ENCODE data around the gene COMMD1.

COMMD1 gene

DNA sequence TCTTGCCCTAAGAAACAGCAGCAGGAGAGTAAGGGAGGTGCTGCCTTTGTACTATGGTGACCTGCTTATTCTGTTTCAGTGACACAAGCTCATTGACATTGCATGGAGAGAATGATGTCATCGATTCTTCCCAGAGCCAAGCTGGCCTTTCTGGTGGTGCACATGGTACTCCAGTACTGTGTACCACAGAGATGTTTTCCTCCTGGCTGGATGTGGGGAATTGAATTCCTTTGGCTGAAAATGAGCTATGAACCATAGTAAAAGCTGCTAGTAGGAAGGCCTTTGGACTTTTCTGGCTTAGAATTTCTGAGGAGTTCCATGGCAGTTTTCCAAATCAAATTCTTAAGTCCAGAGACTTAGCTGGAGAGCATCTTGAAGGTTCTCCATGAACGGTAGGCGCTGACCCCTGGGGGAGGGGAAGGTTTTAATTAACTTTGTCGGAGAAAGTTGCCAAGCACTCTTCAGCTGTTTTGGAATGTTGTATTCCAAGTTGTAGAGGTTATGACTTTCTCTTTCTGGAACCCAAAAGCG lies 273.3 kb downstream of the COMMD1 start:
- DNase-seq (ENCODE audit: low read depth in 2 of 2), result no peak

DNA sequence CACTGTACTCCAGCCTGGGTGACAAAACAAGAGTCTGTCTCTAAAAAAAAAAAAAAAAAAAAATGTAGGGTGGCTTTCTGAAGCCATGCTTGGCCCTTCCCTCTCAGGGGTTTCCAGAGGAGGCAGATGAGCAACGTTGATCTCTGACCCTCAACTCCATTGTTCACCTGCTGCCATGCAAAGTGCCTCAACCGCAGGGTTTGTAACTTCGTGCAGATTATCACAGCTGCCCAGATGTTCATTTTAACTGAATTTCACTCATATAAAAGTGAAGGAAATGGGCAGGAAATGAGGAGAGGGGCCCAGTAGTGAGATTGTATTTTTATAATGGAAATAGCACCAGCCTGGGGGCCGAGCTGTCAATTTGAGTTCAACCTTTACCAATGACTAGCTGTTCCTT lies 275.5 kb downstream of the COMMD1 start:
- DNase-seq (ENCODE audit: low read depth in 2 of 2), result no peak

DNA sequence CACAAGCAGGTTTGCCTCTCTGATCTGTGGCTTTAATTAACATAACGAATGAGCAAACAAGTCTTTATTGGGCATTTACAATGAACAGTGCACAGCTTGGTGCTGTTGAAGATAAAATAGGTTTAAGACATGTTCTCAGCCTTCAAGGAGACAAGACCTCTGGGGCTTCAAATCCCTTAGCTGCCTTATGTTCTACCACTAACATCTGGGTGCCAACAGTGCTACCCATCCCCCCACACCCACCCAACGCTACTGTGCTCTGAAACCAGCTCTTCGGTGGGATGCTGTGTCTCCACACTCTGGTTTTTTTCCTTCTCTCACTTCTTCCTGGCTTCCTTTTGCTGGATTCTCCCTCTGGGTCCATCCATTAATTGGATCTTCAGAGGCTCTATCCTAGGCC lies 276.4 kb downstream of the COMMD1 start:
- no peak for DNase-seq (ENCODE audit: low read depth in 2 of 2)

DNA sequence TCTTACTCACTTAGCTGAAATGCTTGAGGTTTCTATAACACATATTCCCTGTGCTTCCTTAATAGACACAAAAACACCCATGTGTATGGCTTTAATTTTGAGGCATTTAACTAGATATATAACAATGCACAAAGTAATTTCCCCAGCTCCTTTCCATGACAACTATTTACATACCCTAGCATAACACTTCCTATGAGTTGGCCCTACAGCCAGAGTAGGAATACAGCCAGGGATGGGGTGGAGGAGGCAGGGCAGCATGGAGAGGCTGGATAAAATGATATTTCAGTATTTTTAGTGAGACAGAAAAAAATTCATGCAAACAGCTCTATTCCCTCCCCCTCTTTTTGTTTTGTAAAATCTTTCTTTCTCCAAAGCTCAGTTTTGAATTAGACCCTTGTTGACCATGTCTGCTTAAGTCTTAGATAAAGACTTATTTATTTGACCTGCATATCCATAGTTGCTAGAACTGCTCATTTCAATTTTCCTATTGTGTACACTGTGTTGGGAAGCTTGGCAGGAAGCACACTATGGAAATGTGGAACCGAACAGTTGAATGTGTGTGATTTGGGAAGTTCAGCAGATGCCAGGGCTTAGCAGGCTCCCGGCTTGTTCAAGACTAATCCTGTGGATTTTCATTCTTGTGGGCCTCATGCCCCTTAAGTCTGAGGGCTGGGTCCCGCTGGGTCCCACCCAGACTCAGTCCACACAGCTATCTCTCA lies 279.2 kb downstream of the COMMD1 start:
- no peak for DNase-seq (ENCODE audit: low read depth in 2 of 2)
